AG04449 (cell line): ENCODE results near the gene TGIF2.

Source experiments
- CTCF ChIA-PET: fragments of 350-600 bp; formaldehyde crosslinking; extraction: SDS; loops from one replicate; lab custom pipeline; 2021; ENCODE audit warnings: antibody characterized with exemption; lab: Yijun Ruan, JAX
- POLR2A ChIA-PET: fragments of 400-600, 350-600 bp; formaldehyde crosslinking; extraction: SDS; loops from one replicate; lab custom pipeline; 2020; ENCODE audit warnings: antibody characterized with exemption, inconsistent platforms; lab: Yijun Ruan, JAX
- DNase-seq: peaks from one replicate; pipeline ENCODE4 v3.0.0-alpha.2; 2010; ENCODE audit warnings: low read depth, low spot score
- H3K4me3 ChIP-seq: 2 replicates; pipeline ENCODE4 v1.5.1; 2011; ENCODE audit warnings: low read depth, mild to moderate bottlenecking, control low read depth, low read length
- CTCF ChIP-seq: IDR thresholded peaks from one replicate; pipeline ENCODE4 v1.5.1; 2011; ENCODE audit warnings: mild to moderate bottlenecking, moderate library complexity, low read length, control low read depth, inconsistent platforms; ENCODE audit not compliant: insufficient read depth; ENCODE audit errors: missing control alignments

TGIF2 gene

GRCh38 chr20:36591854-36592641, 18.7 kb downstream of the TGIF2 start:
- POLR2A ChIA-PET = interaction anchor here (1.0 to 1.1 kb wide), 2 partner anchors 17 to 41 kb away, joined by 4 read pairs; no protein-coding TSS in a partner anchor
- H3K4me3 ChIP-seq = no peak overlapping the region
- CTCF ChIA-PET = interaction anchor here (0.7 to 8.1 kb wide), 12 partner anchors 13 to 388 kb away, joined by 3 to 99 read pairs (median 4); partner anchors contain the start of genes RAB5IF and TGIF2
- DNase-seq = no peak
- TF ChIP-seq CTCF = peak; percentile 59

DNA sequence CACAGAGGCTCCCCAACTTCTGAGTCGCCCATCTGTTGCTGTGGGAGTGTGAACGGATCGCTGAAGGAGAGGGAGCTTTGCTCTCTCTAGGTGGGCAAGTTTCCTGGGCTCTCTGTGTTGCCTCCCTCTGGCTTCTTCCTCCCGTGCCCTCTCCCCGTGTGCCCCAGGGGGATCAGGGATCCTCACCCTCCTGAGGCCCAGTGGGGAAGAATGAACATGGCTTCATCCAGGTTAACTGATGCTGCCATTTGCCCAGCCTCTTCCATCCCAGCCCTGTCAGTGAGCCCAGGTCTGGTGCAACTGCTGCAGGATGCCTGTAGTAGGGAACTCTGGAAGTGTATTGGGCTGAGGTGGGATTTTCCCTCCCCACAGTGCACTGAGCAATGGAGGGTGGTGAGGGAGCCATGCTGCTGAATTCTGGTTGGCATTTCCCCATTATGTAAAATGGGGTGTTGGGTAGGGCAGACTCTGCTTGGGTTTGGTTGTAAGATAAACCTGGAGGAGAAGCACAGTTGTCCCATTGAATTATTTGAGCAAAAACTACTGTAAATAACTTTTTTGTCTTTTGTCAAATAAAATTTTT, 20.0 kb downstream of the TGIF2 start:
- CTCF ChIA-PET = interaction anchor here (0.8 to 8.1 kb wide), 4 partner anchors 11 to 36 kb away, joined by 3 to 99 read pairs (median 9); partner anchors contain the start of gene RAB5IF
- POLR2A ChIA-PET = no interaction called here
- no peak for TF ChIP-seq CTCF
- H3K4me3 ChIP-seq = no peak overlapping the region
- no peak for DNase-seq

GRCh38 chr20:36599912-36600345, 26.5 kb downstream of the TGIF2 start:
- ChIA-PET CTCF (interaction anchor here (1.2 kb wide), 1 partner anchor 15 kb away, joined by 3 read pairs; no protein-coding TSS in a partner anchor), POLR2A (no interaction called here)
- DNase-seq = no peak
- no peak overlapping the region for H3K4me3 ChIP-seq
- no peak for TF ChIP-seq CTCF

DNA sequence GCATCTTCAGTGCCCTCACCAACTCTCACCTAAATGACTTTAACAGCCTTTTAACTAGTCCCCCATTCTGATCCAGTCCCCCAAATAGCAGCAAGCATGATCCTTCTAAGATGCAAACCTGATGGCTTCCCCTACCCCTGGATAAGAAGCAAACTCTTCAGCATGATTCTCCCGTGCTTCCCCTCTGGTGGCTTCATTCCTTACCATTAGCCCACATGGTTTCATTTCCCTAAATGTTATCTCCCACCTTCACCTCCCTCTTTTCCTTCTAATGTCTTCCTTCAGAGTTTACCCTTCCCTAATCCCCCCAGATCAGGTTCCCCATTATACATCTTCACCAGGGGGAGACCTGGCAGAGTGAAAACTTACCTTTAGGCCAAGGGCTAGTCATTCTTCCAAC, 28.1 kb downstream of the TGIF2 start:
- DNase-seq = no peak
- POLR2A ChIA-PET = no interaction called here
- no peak for TF ChIP-seq CTCF
- no peak overlapping the region for H3K4me3 ChIP-seq
- CTCF ChIA-PET = interaction anchor here (5.7 kb wide), 1 partner anchor 42 kb away, joined by 58 read pairs; no protein-coding TSS in a partner anchor

DNA sequence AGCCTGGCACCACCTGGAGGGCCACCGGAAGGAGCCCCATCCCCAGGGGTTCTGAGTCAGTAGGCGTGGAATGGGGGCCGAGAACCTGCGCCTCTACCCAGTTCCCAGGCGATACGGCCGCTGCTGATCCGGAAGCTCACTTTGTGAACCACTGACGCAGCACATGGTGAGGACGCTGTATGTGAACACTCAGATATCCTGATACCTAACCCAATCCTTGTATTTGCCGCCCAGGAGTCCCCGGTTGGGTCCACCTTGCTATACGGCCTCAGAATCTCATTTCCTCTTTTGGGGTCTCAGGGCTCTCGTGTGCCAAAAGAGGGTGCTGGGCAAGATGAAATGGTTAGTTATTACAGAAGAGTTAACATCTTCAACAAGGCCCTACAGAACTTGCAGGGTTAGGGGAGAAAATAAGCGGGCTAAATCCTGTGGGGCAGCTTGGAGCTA, 31.6 kb downstream of the TGIF2 start:
- DNase-seq = no peak
- ChIA-PET POLR2A (interaction anchor here (0.7 to 1.6 kb wide), 5 partner anchors 15 to 457 kb away, joined by 3 to 5 read pairs (median 4); no protein-coding TSS in a partner anchor), CTCF (interaction anchor here (0.7 to 5.7 kb wide), 29 partner anchors 10 to 314 kb away, joined by 3 to 99 read pairs (median 5); partner anchors contain the start of genes MYL9 and TGIF2)
- no peak for TF ChIP-seq CTCF
- H3K4me3 ChIP-seq = peak overlapping the region; percentile 46
